ENCODE measurements around the gene SYNJ2.

Gene SYNJ2

DNA sequence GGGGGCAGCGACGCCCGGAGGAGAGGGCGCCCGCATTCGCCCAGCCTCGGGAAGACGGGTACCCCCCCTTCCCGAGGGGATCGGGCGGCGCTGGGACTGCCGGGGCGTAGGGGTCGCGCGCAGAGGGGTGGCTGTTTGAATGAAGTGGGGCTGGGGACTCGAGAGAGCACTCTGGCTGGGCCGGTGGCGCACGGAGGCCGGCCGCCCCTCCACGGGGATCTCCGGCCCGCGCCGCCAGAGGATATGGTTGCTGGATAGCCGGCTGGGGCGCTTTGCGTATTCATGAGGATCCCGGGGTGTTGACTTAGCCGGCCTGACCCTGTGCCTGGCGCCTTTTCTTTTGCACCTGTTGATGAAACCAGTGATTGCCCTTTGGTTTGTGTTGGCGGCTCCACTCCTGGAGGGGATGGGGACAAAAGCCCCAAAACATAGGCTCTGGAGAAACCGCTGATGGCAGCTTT is 469 bp downstream of the SYNJ2 start:
- no peak for FAIRE-seq

DNA sequence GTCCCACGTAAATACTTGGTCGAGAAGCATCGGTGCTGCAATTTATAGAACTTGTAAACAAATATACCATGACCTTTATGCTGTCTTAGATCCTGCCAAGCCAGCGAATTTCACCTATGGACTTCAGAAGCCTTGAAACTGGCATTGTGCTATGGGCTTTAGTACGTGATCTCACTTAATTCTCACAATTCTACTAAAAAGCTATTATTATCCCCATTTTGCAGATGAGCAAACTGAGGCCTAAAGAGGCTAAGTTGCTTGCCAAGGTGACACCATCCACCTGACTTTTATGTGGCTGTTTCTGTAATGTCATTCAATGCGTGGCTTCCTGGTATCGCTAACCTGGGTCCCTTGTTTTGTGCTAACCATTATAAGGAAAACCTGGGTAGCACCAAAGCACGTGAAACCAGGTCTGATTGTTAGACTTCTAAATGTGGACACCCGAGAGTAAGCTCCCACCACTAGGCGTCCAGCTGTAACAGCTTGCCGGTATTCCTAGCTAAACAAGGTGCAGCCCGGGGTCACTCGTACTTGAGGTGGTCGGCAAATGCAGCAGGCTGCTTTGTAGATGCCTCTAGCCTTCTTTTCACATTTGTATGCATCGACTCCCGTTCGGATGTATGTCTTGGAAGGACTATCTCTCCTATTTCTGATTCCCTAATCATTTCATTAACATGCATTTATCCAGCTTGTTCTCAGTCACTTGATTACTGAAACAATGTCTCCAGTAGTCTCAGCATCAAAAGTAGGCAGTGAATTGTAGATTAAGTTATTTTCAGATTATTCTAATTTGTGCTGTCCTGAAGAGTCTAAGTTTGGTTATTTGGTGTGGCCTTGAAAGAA is 1.1 kb downstream of the SYNJ2 start:
- no peak for FAIRE-seq

DNA sequence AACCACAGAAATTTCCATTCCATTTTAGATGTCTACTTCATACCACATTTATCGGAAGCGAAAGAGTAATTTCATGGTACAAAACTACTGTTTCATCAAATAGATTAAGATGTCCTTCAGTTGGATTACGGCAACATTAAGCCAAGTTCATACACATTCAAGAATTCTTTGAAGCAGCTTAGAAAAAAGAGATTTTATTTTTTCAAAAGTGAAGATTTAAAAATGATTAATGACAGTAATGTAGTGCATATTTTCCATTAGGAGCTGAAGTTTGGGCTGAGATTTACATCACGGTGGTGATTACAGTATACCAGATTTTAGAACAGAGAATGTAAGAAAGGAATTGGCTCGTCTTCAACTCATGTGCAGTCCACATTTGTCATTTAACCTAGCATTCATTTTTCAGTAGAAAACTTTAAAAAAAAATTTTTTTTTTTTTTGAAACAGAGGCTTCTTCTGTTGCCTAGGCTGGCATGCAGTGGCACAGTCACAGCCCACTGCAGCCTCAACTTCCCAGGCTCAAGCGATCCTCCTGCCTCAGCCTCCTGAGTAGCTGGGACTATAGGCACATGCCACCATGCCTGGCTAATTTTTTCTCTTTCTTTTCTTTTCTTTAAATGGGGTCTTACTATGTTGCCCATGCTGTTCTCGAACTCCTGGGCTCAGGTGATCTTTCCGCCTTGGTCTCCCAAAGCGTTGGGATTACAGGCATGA is 1.9 kb downstream of the SYNJ2 start:
- no peak for FAIRE-seq

DNA sequence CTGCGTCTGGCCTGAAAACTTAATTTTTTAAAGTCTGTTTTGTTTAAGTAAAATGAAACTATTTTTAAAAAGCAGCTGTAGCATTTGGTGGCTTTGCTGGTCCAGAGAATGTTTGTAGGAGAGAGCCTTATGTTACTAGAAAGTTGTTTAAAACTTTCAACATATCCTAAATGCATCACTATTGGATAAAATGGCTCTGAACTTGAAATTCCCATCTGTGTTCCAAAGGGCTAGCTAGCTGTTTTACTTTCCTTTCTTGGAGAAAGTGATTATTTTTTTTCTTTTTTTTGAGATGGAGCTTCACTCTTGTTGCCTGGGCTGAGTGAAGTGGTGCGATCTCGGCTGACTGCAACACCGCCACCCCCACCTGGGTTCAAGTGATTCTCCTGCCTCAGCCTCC is 2.5 kb downstream of the SYNJ2 start:
- no peak for FAIRE-seq

DNA sequence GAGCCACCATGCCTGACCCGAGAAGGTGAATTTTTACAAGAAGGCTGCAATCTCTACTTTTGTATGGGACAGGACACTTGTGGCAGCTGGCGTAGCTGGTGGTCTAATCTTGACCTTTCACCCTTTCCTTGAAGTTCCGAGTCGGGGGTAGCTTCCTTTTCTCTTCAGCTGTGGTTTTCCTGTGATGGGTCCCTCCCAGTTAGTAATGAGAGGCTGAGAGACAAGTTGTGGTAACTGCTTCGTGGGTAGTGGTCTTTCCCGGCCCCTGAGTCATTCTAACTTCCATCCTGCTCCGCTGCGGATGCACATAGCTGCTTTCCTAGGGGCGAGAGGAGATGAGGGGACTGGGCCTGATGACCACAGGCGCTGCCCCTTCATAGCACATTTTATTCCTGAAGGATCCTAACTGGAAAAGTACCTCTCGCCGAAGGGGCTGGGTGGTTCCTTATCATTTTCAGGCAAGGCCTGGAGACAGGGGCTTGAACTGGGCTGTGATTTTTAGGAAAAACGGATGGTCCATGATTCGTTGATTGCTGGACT is 3.1 kb downstream of the SYNJ2 start:
- no peak for FAIRE-seq

DNA sequence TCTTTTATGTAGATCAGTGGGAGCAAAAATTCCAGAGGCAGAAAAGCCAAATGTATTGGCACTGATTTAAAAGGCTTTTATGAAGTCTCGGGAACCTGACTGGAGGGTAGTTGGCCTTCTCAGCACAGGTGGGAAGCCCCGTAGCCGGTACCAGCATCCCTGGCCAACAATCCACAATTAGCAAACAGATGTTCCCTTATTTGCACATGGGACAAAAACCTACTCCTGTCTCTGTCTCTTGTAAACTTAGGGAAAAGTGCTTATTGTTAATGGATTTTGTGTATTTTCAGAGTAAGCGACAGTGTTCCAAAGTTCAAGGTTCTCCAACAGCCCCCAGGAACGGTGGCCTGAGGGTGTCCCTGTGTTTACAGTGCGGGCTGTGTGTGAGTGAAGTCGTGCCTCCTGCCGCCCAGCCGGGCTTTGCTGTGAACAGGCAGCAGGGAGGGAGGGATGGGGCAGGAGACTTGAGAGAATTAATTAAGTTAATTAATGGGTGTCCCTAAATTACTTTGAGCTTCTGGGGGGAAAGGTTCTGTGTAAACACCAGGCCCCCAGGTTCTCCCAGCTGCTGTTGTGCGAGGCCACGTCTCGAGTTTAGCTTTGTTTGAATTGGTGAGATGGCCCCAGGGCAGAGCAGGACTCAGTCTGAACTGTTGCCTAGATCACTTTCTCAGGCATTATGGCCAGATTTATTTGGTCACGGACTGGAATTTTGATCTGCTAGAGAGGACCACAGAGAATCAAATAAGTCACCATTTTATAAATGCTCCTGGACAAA is 3.9 kb downstream of the SYNJ2 start:
- FAIRE-seq: no peak

DNA sequence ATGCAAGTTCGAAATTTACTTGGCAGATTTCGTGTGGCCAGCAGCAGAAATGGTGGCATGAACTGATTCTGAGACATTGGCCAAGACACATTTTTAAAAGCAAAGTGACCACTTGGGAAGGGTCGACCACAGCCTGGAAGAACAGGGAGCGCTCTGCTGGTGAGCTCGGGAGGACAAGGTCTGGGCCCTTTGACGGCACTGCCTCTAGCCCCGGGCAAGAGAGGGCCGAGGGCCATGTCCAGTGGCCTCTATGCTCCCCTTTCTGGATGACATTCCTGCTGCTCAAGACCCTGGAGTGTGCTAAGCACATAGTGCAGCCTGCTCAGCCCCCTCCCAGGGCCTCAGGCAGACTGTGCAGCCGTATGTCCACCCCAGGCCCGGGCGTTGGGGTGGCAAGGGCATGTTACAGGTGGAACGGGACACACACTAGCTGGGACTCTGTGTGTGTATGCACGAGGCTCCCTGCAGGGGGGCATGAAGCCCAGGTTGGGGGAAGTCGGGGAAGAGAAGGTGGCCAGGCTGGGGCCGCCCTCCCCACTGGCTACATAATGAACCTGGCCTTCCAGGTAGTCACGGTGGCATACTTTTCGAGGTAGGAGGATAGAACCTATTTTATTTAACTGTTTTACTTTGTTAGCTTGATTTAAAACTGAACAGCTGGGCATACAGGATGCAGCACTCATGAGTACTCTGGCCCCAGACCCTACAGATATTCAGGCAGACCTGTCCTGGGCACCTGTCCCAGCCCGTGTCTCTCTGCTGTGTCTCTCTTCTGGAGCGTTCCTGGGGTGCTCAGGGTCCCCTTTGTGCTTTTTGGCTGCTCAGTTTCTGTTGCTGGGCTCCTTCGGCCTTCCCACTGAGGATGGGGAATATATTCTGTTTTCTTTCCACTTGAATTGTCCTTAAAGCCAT is 6.4 kb downstream of the SYNJ2 start:
- FAIRE-seq: no peak

DNA sequence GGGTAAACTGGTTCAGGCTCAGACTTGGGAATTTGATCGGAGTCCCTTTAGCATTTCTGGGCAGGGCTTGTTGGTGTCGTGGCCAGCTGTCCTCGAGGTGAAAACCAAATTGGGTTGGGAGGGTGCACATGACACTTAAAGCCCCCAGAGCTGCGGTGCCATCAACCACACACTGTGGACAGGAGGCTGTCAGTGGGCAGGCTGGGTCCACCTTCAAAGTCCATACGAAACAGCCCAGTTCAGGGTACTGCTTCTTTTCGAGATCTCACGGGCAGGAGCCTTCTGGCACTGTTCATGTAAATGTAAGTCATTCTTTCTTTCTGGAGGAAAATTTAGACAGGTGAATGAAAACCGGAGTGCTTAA is 7.0 kb downstream of the SYNJ2 start:
- FAIRE-seq: no peak

DNA sequence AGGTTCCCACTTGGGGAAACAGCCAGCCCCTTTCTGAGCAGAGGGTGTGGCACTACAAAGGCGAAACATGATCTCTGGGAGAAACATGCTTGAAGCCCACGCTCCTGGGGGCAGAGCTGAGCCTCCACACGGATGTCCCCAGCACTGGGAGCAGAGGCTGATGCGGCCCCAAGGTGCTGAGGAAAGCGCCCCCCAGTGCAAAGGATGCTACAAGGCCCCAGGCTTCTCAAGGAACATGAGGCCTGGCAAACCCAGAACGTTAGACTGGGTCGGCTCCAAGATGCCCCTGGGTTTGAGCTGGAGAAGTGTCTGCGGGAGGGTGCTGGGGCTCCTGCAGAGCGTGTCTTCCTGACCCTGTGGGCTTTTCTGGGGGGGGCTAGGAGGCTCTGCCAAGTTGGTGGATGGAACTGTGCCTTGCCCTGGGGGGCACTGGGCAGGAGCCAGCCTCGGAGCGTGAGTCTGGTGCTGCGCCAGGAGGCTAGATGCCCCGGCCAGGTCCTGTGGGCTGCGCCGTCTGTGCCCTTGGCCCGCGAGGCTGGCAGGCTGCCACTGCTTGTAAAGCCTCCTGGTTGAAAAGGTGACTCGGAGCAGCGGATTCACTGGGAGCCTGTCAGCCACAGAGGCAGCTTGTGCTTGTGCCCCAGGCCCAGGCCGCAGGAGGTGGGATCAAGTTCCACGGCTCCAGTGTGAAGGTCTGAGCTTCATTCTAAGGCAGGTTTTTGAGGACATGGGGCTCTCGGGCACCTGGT is 8.1 kb downstream of the SYNJ2 start:
- no peak for FAIRE-seq

DNA sequence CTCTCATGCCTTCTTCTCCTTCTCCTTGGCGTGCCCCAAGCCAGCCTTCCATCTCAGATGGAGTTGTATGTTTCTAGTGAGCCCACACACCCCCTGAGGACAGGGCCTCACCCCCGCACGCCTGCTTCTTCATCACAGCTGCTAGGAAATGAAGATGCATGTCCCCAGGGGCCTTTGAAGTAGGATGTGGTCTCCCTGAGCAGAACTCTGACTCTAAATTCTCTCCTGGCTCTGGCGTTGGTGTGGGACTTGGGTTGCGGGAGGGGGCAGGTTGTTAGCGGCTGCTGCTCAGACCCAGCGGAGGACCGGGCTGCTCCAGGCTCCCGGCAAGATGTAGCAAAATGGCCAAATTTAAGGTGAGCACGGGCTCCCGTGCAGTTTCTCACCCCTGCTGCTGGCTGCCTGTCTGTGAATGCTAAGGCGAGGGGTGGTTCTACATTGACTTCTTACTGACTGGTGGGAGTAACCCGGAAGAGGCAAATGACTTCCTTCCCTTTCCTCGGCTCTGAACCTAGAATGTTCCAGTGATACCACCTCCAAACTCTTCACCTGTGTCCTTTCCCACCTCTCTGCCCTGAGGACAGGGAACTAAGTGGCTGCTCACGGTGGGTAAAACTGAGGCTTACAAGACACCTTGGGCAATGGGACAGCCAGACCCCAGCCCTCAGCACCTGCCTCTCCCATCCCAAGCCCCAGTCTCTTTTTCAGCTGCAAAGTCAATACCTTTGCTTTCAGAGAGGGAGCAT is 8.8 kb downstream of the SYNJ2 start:
- FAIRE-seq: no peak

DNA sequence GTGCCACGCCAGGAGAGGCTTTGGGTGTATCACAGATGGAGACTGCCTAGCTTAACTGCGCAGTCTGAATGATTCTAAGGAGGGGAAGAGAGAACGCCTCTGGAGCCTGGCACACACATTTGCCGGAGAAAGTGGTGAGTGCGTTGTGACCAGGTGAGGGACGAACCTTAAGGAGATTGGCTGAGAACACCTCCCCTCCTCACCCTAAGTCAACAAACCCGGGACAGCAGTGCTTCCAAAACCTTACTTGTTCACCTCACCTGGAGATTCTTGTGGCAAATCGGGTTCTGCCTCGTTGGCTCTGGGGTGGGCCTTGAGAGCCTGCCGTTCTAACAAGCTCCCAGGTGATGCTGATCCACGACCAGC is 9.4 kb downstream of the SYNJ2 start:
- FAIRE-seq: no peak

DNA sequence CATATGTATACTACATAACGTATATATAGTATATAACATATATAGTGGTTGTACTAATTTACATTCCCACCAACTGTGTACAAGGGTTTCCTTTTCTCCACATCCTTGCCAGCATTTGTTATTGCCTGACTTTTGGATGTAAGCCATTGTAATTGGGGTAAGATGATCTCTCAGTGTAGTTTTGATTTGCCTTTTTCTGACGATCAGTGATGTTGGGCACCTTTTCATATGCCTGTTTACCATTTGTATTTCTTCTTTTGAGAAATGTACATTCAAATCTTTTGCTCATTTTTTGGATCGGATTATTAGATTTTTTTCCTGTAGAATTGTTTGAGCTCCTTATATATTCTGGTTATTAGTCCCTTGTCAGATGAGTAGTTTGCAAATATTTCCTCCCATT is 11.4 kb downstream of the SYNJ2 start:
- FAIRE-seq: no peak

DNA sequence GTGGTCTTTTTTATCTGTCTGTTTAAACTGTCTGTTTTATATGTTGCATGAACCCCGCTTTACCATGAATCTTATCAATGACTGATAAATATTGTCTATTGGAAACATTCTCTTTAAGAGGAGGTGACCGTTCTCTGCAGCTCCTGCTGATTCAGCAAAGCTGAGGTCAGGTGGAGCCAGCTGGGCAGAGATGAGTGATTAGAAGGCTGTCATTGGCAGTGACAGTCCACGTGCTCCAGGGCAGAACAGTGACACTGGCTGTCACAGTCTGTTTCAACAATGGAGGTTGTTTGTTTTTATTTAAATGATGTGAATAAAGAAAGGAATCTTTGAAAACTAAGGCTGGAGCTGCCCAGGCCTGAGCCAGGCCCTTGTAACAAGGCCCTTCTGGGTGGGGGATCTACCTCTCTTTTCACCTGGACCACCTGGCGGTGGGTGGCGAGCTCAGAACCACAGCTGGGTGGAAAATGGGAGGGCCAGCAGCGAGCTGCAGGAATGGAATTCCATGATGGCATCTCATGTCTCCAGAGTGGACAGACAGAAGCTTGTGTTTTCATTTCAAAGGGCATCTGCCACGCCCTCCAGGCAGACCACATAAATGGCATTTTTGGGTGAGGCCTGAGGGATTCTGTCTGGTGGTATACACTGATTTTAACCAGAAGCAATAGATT is 12.6 kb downstream of the SYNJ2 start:
- FAIRE-seq: no peak

DNA sequence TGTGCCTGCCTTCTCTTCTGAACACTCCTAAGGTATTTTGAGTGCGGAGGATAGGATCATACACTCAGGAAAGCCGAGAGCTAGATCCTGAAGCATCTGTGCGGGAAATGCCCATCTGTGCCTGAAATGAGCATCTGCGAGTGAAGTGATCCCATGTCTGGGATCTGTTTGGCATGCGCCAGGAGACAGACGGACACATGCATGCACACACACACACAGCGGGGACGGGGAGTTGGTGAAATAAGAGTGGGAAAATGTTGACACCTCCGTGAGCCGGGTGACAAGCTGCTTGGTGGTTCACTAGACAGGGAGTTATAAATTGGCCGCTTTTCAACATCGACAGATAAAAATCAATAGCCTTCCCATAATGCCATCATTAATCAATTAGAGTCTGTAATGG is 13.8 kb downstream of the SYNJ2 start:
- FAIRE-seq: no peak

DNA sequence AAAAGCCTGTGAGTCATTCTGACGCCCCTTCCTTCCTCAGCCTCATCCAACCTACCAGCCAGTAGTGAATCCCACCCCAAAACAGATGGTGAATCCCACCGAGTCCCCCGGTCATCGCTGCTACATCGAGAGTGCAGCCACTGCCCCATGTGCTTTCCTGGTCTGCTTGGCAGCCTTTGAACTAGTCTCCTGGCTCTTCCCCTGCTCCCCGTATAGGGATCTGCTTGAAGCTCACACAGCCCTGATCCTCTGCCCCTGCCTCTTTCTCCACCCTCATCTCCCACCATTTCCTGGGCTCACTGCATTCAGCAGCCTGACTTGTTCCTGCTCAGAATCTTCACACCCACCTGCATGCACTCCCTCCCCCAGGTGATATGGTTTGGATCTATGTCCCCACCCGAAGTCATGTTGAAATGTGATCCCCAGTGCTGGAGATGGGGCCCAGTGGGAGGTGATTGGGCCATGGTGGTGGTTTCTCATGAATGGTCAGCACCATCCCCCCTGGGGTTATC is 14.6 kb downstream of the SYNJ2 start:
- FAIRE-seq: no peak

DNA sequence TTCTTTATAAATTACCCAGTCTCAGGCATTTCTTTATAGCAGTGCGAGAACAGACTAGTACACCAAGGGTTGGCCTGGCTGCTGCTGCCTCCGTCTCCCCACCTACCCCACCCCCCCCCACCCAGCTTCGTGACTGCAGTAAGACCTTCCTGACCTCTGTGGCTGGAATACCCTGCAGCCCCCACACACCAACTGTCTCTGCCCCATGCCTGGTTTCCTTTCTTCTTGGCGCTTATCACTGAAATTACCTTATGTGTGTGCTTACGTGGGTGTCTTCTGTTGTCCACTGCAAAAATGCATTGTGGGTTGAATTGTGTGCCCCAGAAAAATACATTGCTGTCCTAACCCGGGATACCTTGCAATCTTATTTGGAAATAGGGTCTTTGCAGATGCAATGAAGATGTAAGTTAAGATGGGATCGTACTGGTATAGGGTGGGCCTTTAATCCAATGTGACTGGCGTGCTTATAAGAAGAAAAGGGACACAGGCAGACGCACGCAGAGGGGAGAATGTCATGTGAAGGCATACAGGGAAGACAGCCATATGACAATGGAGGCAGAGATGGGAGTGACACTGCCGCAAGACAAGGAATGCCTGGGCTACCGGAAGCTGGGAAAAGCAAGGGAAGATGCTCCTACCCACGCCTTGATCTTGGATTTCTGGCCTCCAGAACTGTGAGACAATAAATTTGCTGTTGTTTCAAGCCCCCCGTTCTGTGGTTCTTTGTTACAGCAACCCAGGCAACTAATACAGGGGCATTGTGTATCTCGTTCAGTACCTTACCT is 15.4 kb downstream of the SYNJ2 start:
- no peak for FAIRE-seq

DNA sequence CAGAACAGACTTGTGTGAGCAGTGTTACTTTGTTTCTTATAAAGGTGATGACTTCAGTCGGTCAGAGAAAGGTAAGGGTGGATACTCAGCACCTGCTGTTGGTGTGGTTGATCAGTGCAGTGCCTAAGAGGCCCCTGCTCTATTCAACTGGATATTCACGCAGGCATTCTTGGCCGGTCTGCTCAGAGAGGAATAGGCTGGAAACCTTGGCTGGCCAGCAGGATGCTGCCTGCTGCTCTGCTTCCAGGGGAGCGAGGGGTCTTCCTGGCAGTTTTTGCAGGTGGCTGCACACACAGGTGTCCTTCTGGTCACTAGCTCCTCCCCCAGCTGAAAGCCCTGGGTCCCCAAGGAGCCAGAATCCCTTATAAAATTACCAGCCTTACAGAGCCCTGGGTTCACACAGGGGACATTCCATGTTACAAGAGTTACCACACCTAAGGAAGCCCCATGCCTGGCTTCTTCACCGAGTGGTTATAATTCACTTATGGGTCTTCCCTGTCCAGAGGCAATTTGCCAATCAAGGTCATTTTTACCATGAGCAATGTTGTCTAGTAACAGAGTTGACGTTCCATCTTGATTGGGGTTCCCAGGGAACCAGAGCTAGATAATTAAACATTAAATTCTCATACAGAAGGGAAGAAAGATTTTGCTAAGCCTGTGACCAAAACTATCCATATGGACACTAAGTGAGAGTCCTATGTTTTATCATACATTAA is 16.4 kb downstream of the SYNJ2 start:
- no peak for FAIRE-seq

DNA sequence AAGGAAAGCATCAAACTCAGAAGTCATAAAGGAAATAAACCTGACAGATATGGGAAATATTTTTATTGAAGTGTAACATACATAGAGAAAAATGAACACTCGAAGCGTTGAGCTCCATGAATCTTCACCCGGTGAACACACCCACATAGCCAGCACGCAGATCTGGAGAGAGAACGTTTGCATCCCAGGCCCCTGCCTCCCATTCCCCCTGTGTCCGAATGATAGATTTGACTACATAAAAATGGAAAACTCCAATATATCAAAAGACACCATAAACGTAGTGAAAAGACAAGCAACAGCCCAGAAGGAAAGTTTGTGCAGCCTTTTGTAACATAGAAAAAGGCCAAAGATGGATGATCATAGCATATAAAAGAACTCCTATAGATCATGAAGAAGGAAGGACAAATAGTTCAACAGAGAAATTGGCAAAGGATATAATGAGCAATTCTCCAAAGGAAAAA is 17.1 kb downstream of the SYNJ2 start:
- no peak for FAIRE-seq
